NCI-H128 (cell line): ENCODE data around the gene SECTM1.
"Not testable (repeated sequence)": the region's sequence is repeated elsewhere in the genome, so short reads cannot be mapped to it uniquely, and the experiment has no call there.

ENCODE experiments used
- DNase-seq: peaks from one replicate; lab custom pipeline; 2025; ENCODE audit not compliant: unreplicated experiment; lab: John Stamatoyannopoulos, UW

The SECTM1 gene

GRCh38 chr17:82370471-82371332 lies 37.1 kb upstream of the SECTM1 start:
- no peak for DNase-seq

GRCh38 chr17:82369211-82369610 lies 35.6 kb upstream of the SECTM1 start:
- no peak for DNase-seq

- no peak for DNase-seq
These were observed 34.4 kb upstream of the SECTM1 start for GRCh38 chr17:82367724-82368524.

GRCh38 chr17:82366749-82367148 lies 33.2 kb upstream of the SECTM1 start:
- DNase-seq = peak; percentile 12

GRCh38 chr17:82365606-82366295 lies 32.2 kb upstream of the SECTM1 start:
- no peak for DNase-seq

GRCh38 chr17:82361885-82362633 lies 28.5 kb upstream of the SECTM1 start:
- DNase-seq = no peak

- not testable (repeated sequence) for DNase-seq
These were observed 26.0 kb upstream of the SECTM1 start for GRCh38 chr17:82359451-82360074.

GRCh38 chr17:82358465-82359350 lies 25.1 kb upstream of the SECTM1 start, which contains the start of gene TEX19:
TEX19 (plus strand) TSS chr17:82359247; CDS start chr17:82362151, 2,904 bp downstream.
- peak; percentile 15 for DNase-seq

GRCh38 chr17:82357394-82357793 lies 23.8 kb upstream of the SECTM1 start:
- DNase-seq = no peak

- DNase-seq = no peak
These were observed 23.3 kb upstream of the SECTM1 start for GRCh38 chr17:82356845-82357355.

- DNase-seq = no peak
These were observed 22.3 kb upstream of the SECTM1 start for GRCh38 chr17:82355770-82356427.

GRCh38 chr17:82354804-82355308 lies 21.3 kb upstream of the SECTM1 start:
- no peak for DNase-seq

GRCh38 chr17:82353484-82353883 lies 19.9 kb upstream of the SECTM1 start:
- DNase-seq = no peak

- DNase-seq = peak; percentile 74
These were observed 18.3 kb upstream of the SECTM1 start for GRCh38 chr17:82351713-82352488.

GRCh38 chr17:82351254-82351712 lies 17.7 kb upstream of the SECTM1 start:
- no peak for DNase-seq

- DNase-seq = no peak
These were observed 16.8 kb upstream of the SECTM1 start for GRCh38 chr17:82350182-82351030.
